H9 (cell line): Measurements from ENCODE around the gene PLA2G15. TPM values are rescaled to one million over a fixed set of nuclear protein-coding genes. Genes with fewer than 3 reads are reported as not detected.

Experiments
- DNase-seq: peaks from one replicate; pipeline ENCODE4 v3.0.0-alpha.2; 2017
- H2AFZ ChIP-seq: one replicate; pipeline ENCODE4 v1.6.1; 2013; ENCODE audit warnings: mild to moderate bottlenecking, low read length, control low read depth, moderate library complexity
- H2AK5ac ChIP-seq: 2 replicates; pipeline ENCODE4 v1.6.1; 2013; ENCODE audit warnings: low read length, control low read depth, mixed read lengths; ENCODE audit not compliant: insufficient read length
- H2BK120ac ChIP-seq: one replicate; pipeline ENCODE4 v1.6.1; 2013; ENCODE audit warnings: low read depth, mild to moderate bottlenecking, low read length, control low read depth, inconsistent platforms; ENCODE audit not compliant: poor library complexity, severe bottlenecking
- H2BK12ac ChIP-seq: 2 replicates; pipeline ENCODE4 v1.6.1; 2013; ENCODE audit warnings: low read length, control low read depth, mixed read lengths, low read depth; ENCODE audit not compliant: insufficient read length
- H2BK15ac ChIP-seq: 2 replicates; pipeline ENCODE4 v1.6.1; 2013; ENCODE audit warnings: low read depth, low read length, control low read depth
- H2BK20ac ChIP-seq: one replicate; pipeline ENCODE4 v1.6.1; 2013; ENCODE audit warnings: low read depth, mild to moderate bottlenecking, low read length, control low read depth, inconsistent platforms; ENCODE audit not compliant: poor library complexity, severe bottlenecking
- H2BK5ac ChIP-seq: 2 replicates; pipeline ENCODE4 v1.6.1; 2013; ENCODE audit warnings: low read length, control low read depth, mixed read lengths; ENCODE audit not compliant: insufficient read length
- H3K14ac ChIP-seq: 2 replicates; pipeline ENCODE4 v1.6.1; 2013; ENCODE audit warnings: low read length, control low read depth; ENCODE audit not compliant: insufficient read depth
- H3K18ac ChIP-seq: 2 replicates; pipeline ENCODE4 v1.6.1; 2013; ENCODE audit warnings: low read depth, mild to moderate bottlenecking, mixed read lengths, low read length, control low read depth; ENCODE audit not compliant: insufficient read length
- H3K23ac ChIP-seq: 2 replicates; pipeline ENCODE4 v1.6.1; 2013; ENCODE audit warnings: low read length, control low read depth, mixed read lengths, low read depth; ENCODE audit not compliant: insufficient read length
- H3K23me2 ChIP-seq: 2 replicates; pipeline ENCODE4 v1.6.1; 2013; ENCODE audit warnings: low read depth, mild to moderate bottlenecking, mixed read lengths, low read length, control low read depth; ENCODE audit not compliant: insufficient read length, poor library complexity, severe bottlenecking
- H3K27ac ChIP-seq: 2 replicates; pipeline ENCODE4 v1.5.1; 2013; ENCODE audit warnings: low read length, control low read depth, mixed read lengths, low read depth; ENCODE audit not compliant: insufficient read length
- H3K27me3 ChIP-seq: 2 replicates; pipeline ENCODE4 v1.6.1; 2013; ENCODE audit warnings: low read length, control low read depth, inconsistent platforms; ENCODE audit not compliant: insufficient read depth
- H3K4ac ChIP-seq: 2 replicates; pipeline ENCODE4 v1.6.1; 2013; ENCODE audit warnings: low read depth, mild to moderate bottlenecking, control low read depth, inconsistent platforms, low read length, moderate library complexity
- H3K4me1 ChIP-seq: 2 replicates; pipeline ENCODE4 v1.6.1; 2013; ENCODE audit warnings: low read length, control low read depth, inconsistent platforms; ENCODE audit not compliant: insufficient read depth
- H3K4me2 ChIP-seq: 2 replicates; pipeline ENCODE4 v1.6.1; 2013; ENCODE audit warnings: low read length, control low read depth, mixed read lengths; ENCODE audit not compliant: insufficient read length, insufficient read depth
- H3K56ac ChIP-seq: 2 replicates; pipeline ENCODE4 v1.6.1; 2013; ENCODE audit warnings: low read depth, mild to moderate bottlenecking, mixed read lengths, low read length, control low read depth; ENCODE audit not compliant: insufficient read length
- H3K79me1 ChIP-seq: 2 replicates; pipeline ENCODE4 v1.6.1; 2013; ENCODE audit warnings: low read depth, mild to moderate bottlenecking, moderate library complexity, low read length, control low read depth, inconsistent platforms; ENCODE audit not compliant: insufficient read depth, poor library complexity, severe bottlenecking
- H3K79me2 ChIP-seq: 2 replicates; pipeline ENCODE4 v1.6.1; 2013; ENCODE audit warnings: low read length, control low read depth, inconsistent platforms; ENCODE audit not compliant: insufficient read depth
- H3K9ac ChIP-seq: 2 replicates; pipeline ENCODE4 v1.6.1; 2013; ENCODE audit warnings: low read length, control low read depth, mixed read lengths; ENCODE audit not compliant: insufficient read length; ENCODE audit errors: extremely low read depth
- H3K9me3 ChIP-seq: one replicate; pipeline ENCODE4 v1.6.1; 2013; ENCODE audit warnings: low read depth, low read length, inconsistent platforms; ENCODE audit not compliant: control insufficient read depth
- H3T11ph ChIP-seq: one replicate; pipeline ENCODE4 v1.6.1; 2013; ENCODE audit warnings: mild to moderate bottlenecking, low read length, control low read depth, inconsistent platforms
- H4K20me1 ChIP-seq: one replicate; pipeline ENCODE4 v1.6.1; 2013; ENCODE audit not compliant: control insufficient read depth, insufficient read length, insufficient read depth
- H4K5ac ChIP-seq: 2 replicates; pipeline ENCODE4 v1.6.1; 2013; ENCODE audit warnings: low read depth, mild to moderate bottlenecking, mixed read lengths, low read length, control low read depth; ENCODE audit not compliant: insufficient read length
- H4K8ac ChIP-seq: replicated peaks from 2 replicates; pipeline ENCODE4 v1.6.1; 2013; ENCODE audit warnings: low read length, control low read depth, mixed read lengths, low read depth; ENCODE audit not compliant: insufficient read length
- H4K91ac ChIP-seq: 2 replicates; pipeline ENCODE4 v1.6.1; 2013; ENCODE audit warnings: low read depth, mild to moderate bottlenecking, moderate library complexity, mixed read lengths, low read length, control low read depth; ENCODE audit not compliant: insufficient read length
- H3K27ac Mint-ChIP-seq, 3 experiments: 2 replicates in 2 of 3; 3 replicates in 1 of 3; pipeline ENCODE4 v1.8.0; 2020 to 2021; ENCODE audit warnings: mixed read lengths in 3 of 3, mild to moderate bottlenecking in 1 of 3, moderate library complexity in 1 of 3
- H3K27me3 Mint-ChIP-seq: 2 replicates; pipeline ENCODE4 v1.8.0; 2021; ENCODE audit warnings: low read depth, mild to moderate bottlenecking, moderate library complexity, mixed read lengths
- H3K36me3 Mint-ChIP-seq, 3 experiments: 2 replicates in 2 of 3; 3 replicates in 1 of 3; pipeline ENCODE4 v1.8.0; 2020 to 2021; ENCODE audit warnings: low read depth in 3 of 3, mixed read lengths in 3 of 3; ENCODE audit not compliant: insufficient read depth in 1 of 3
- H3K4me1 Mint-ChIP-seq, 2 experiments: 2 replicates each; pipeline ENCODE4 v1.8.0; 2020; ENCODE audit warnings: mixed read lengths in 2 of 2
- H3K4me3 Mint-ChIP-seq, 2 experiments: 2 replicates in 1 of 2; 3 replicates in 1 of 2; pipeline ENCODE4 v1.8.0; 2020 to 2021; ENCODE audit warnings: mild to moderate bottlenecking in 2 of 2, mixed read lengths in 2 of 2, moderate library complexity in 1 of 2
- H3K9me3 Mint-ChIP-seq, 2 experiments: 2 replicates in 1 of 2; 3 replicates in 1 of 2; pipeline ENCODE4 v1.8.0; 2020; ENCODE audit warnings: mild to moderate bottlenecking in 2 of 2, mixed read lengths in 2 of 2, moderate library complexity in 1 of 2
- WGBS: extraction: QIAGEN DNeasy Blood & Tissue Kit; methylation state at CpG from one replicate; pipeline ENCODE4 v1.1.7; 2013; ENCODE audit warnings: missing lambda C conversion rate, low lambda C conversion rate, mixed read lengths; ENCODE audit not compliant: insufficient read length; ENCODE audit errors: extremely low coverage; 5-methylcytosine and 5-hydroxymethylcytosine counted together
- total RNA-seq: library from RNA; stranded (reverse); gene quantifications from 2 replicates; pipeline ENCODE4 v1.2.1, GENCODE V29; 2021
- TF ChIP-seq, protein P1 (sequence below): fragments of 200-600 bp; sonication (generic); conservative IDR thresholded peaks from 3 replicates; pipeline ENCODE4 v1.8.0; 2021; ENCODE audit warnings: antibody characterized with exemption, mild to moderate bottlenecking

The PLA2G15 gene
- total RNA-seq, 1 experiment from 2014 or later, result 11.0 TPM

- H3K9me3 Mint-ChIP-seq, result no peaks in the 10 kb centered on the region
- WGBS, result no CpG with 5 or more reads among the region's 5 CpGs
- no peak overlapping the region for H2AFZ ChIP-seq
Observed at GRCh38 chr16:68292425-68292824, 47.3 kb downstream of the PLA2G15 start.

More at GRCh38 chr16:68292425-68292824, 47.3 kb downstream of the PLA2G15 start:
- H2BK12ac ChIP-seq, result no peak overlapping the region
- H3K56ac ChIP-seq, result no peak overlapping the region
- H3T11ph ChIP-seq, result no peak overlapping the region
- peaks cover 5% of the 10 kb centered on the region for H3K9me3 ChIP-seq
- no peak overlapping the region for H4K91ac ChIP-seq
- Mint-ChIP-seq H3K36me3 (peaks cover 21 to 54% (median 22%) of the 10 kb centered on the region in 3 experiments; a peak in 6 of 7 replicates), H3K4me3 (no peak overlapping the region), H3K27me3 (no peaks in the 10 kb centered on the region; the same call in 1 of the 2 replicates), H3K27ac (no peak overlapping the region), H3K4me1 (peaks cover 4 to 10% of the 10 kb centered on the region in 2 experiments; a peak in 3 of 4 replicates)
- H3K4ac ChIP-seq, result no peak overlapping the region
- no peak overlapping the region for H2BK15ac ChIP-seq
- no peak overlapping the region for H3K23ac ChIP-seq
- no peaks in the 10 kb centered on the region for H3K27me3 ChIP-seq
- H3K23me2 ChIP-seq, result no peaks in the 10 kb centered on the region
- no peak overlapping the region for H3K14ac ChIP-seq
- no peak overlapping the region for H3K18ac ChIP-seq
- H3K79me1 ChIP-seq, result no peaks in the 10 kb centered on the region
- no peak for DNase-seq
- H3K79me2 ChIP-seq, result 0 out of 2 replicates have a peak, but pooled peaks cover 2% of the 10 kb centered on the region
- no peak overlapping the region for H3K27ac ChIP-seq
- no peak overlapping the region for H2BK120ac ChIP-seq
- H4K8ac ChIP-seq, result no peak overlapping the region
- H3K9ac ChIP-seq, result no peak overlapping the region
- H2AK5ac ChIP-seq, result no peak overlapping the region
- H2BK20ac ChIP-seq, result no peak overlapping the region
- H3K4me1 ChIP-seq, result no peaks in the 10 kb centered on the region
- H4K5ac ChIP-seq, result no peak overlapping the region
- no peak overlapping the region for H3K4me2 ChIP-seq
- H2BK5ac ChIP-seq, result no peak overlapping the region
- TF ChIP-seq, protein P1, sequence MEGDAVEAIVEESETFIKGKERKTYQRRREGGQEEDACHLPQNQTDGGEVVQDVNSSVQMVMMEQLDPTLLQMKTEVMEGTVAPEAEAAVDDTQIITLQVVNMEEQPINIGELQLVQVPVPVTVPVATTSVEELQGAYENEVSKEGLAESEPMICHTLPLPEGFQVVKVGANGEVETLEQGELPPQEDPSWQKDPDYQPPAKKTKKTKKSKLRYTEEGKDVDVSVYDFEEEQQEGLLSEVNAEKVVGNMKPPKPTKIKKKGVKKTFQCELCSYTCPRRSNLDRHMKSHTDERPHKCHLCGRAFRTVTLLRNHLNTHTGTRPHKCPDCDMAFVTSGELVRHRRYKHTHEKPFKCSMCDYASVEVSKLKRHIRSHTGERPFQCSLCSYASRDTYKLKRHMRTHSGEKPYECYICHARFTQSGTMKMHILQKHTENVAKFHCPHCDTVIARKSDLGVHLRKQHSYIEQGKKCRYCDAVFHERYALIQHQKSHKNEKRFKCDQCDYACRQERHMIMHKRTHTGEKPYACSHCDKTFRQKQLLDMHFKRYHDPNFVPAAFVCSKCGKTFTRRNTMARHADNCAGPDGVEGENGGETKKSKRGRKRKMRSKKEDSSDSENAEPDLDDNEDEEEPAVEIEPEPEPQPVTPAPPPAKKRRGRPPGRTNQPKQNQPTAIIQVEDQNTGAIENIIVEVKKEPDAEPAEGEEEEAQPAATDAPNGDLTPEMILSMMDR, result no peak
- peaks cover 2% of the 10 kb centered on the region for H4K20me1 ChIP-seq
